HUES6 (cell line): ENCODE results near the gene PER1.

Experiments used
- H3K27ac ChIP-seq: 2 replicates; pipeline ENCODE4 v1.7.0; 2013; ENCODE audit warnings: low read depth, mild to moderate bottlenecking, low read length, inconsistent platforms
- H3K27me3 ChIP-seq: 2 replicates; pipeline ENCODE4 v1.6.1; 2013; ENCODE audit warnings: low read length; ENCODE audit not compliant: control insufficient read depth, insufficient read depth
- H3K36me3 ChIP-seq: 2 replicates; pipeline ENCODE4 v1.6.1; 2013; ENCODE audit warnings: low read length; ENCODE audit not compliant: control insufficient read depth, insufficient read depth
- H3K4me1 ChIP-seq: 2 replicates; pipeline ENCODE4 v1.6.1; 2013; ENCODE audit warnings: low read length; ENCODE audit not compliant: control insufficient read depth, insufficient read depth
- H3K4me3 ChIP-seq: 2 replicates; pipeline ENCODE4 v1.5.1; 2013; ENCODE audit warnings: low read depth, low read length
- H3K9ac ChIP-seq: one replicate; pipeline ENCODE4 v1.6.1; 2013; ENCODE audit warnings: mild to moderate bottlenecking, low read length
- H3K9me3 ChIP-seq: 2 replicates; pipeline ENCODE4 v1.6.1; 2013; ENCODE audit warnings: low read depth, low read length; ENCODE audit not compliant: control insufficient read depth, insufficient read depth

PER1 gene

GRCh38 chr17:8152112-8152775, at the start of gene PER1:
TSS of gene PER1 (minus strand) at chr17:8152404. CDS start at chr17:8150706, 1,698 bp downstream.
- Histone ChIP-seq H3K4me3 (peak within 1 kb of the TSS; percentile 91), H3K4me1 (peaks cover 33% of the 10 kb centered on the region), H3K27ac (no peak within 1 kb of the TSS), H3K36me3 (peaks cover 29% of the 10 kb centered on the region), H3K9ac (peak within 1 kb of the TSS; percentile 56), H3K27me3 (no peaks in the 10 kb centered on the region), H3K9me3 (no peaks in the 10 kb centered on the region)

GRCh38 chr17:8192070-8192815, 40.0 kb upstream of the PER1 start:
- H3K27me3 ChIP-seq, result peaks cover 15% of the 10 kb centered on the region
- H3K4me3 ChIP-seq, result peak overlapping the region; percentile 55
- H3K9ac ChIP-seq, result peak overlapping the region; percentile 40
- H3K36me3 ChIP-seq, result no peaks in the 10 kb centered on the region
- no peaks in the 10 kb centered on the region for H3K9me3 ChIP-seq
- H3K4me1 ChIP-seq, result peaks cover 16% of the 10 kb centered on the region
- no peak overlapping the region for H3K27ac ChIP-seq

- Histone ChIP-seq H3K27ac (no peak overlapping the region), H3K36me3 (no peaks in the 10 kb centered on the region), H3K27me3 (peaks cover 15% of the 10 kb centered on the region), H3K4me3 (peak overlapping the region; percentile 77), H3K9ac (no peak overlapping the region), H3K9me3 (no peaks in the 10 kb centered on the region), H3K4me1 (peaks cover 16% of the 10 kb centered on the region)
Measured at GRCh38 chr17:8190506-8190905, 38.3 kb upstream of the PER1 start.

- H3K27me3 ChIP-seq, result peaks cover 15% of the 10 kb centered on the region
- no peaks in the 10 kb centered on the region for H3K9me3 ChIP-seq
- peak within 1 kb of the TSS; percentile 61 for H3K9ac ChIP-seq
- H3K4me1 ChIP-seq, result peaks cover 16% of the 10 kb centered on the region
- no peaks in the 10 kb centered on the region for H3K36me3 ChIP-seq
- peak within 1 kb of the TSS; percentile 77 for H3K4me3 ChIP-seq
- H3K27ac ChIP-seq, result no peak within 1 kb of the TSS; the same call in 1 of the 2 replicates
Measured at GRCh38 chr17:8189711-8190477, 37.7 kb upstream of the PER1 start, which contains the start of gene BORCS6. TSS of gene BORCS6 (minus strand) at chr17:8190180. CDS start at chr17:8190140, 40 bp downstream.

GRCh38 chr17:8189041-8189710, 37.0 kb upstream of the PER1 start:
- Histone ChIP-seq H3K9ac (peak overlapping the region; percentile 61), H3K27me3 (peaks cover 15% of the 10 kb centered on the region), H3K36me3 (no peaks in the 10 kb centered on the region), H3K9me3 (no peaks in the 10 kb centered on the region), H3K27ac (no peak overlapping the region), H3K4me3 (peak overlapping the region; percentile 77), H3K4me1 (peaks cover 16% of the 10 kb centered on the region)

GRCh38 chr17:8188263-8188839, 36.1 kb upstream of the PER1 start:
- Histone ChIP-seq H3K4me1 (peaks cover 16% of the 10 kb centered on the region), H3K9ac (peak overlapping the region; percentile 0), H3K36me3 (no peaks in the 10 kb centered on the region), H3K4me3 (peak overlapping the region; percentile 77), H3K9me3 (no peaks in the 10 kb centered on the region), H3K27ac (no peak overlapping the region), H3K27me3 (peaks cover 15% of the 10 kb centered on the region)

- Histone ChIP-seq H3K4me1 (peaks cover 16% of the 10 kb centered on the region), H3K9ac (peak overlapping the region; percentile 78), H3K4me3 (peak overlapping the region; percentile 77), H3K36me3 (no peaks in the 10 kb centered on the region), H3K27ac (no peak overlapping the region; the same call in 1 of the 2 replicates), H3K27me3 (peaks cover 15% of the 10 kb centered on the region), H3K9me3 (no peaks in the 10 kb centered on the region)
Measured at GRCh38 chr17:8187517-8188262, 35.5 kb upstream of the PER1 start.

GRCh38 chr17:8186787-8187516, 34.7 kb upstream of the PER1 start:
- H3K27ac ChIP-seq, result no peak overlapping the region; the same call in 1 of the 2 replicates
- H3K9ac ChIP-seq, result peak overlapping the region; percentile 78
- no peaks in the 10 kb centered on the region for H3K36me3 ChIP-seq
- peaks cover 15% of the 10 kb centered on the region for H3K27me3 ChIP-seq
- peaks cover 12% of the 10 kb centered on the region for H3K4me1 ChIP-seq
- peak overlapping the region; percentile 77 for H3K4me3 ChIP-seq
- H3K9me3 ChIP-seq, result no peaks in the 10 kb centered on the region

GRCh38 chr17:8186446-8186786, 34.2 kb upstream of the PER1 start:
- Histone ChIP-seq H3K27ac (no peak overlapping the region), H3K9me3 (no peaks in the 10 kb centered on the region), H3K36me3 (no peaks in the 10 kb centered on the region), H3K9ac (peak overlapping the region; percentile 72), H3K27me3 (peaks cover 15% of the 10 kb centered on the region), H3K4me3 (peak overlapping the region; percentile 77), H3K4me1 (peaks cover 10% of the 10 kb centered on the region)
